GM19452 (cell line): ENCODE data around the gene CREB5.
"Not testable (repeated sequence)": the region's sequence is repeated elsewhere in the genome, so short reads cannot be mapped to it uniquely, and the experiment has no call there.

Experiments used
- ATAC-seq: cut with Tn5 transposase; IDR thresholded peaks from one replicate; pipeline ENCODE4 v1.9.1; 2021; ENCODE audit not compliant: unreplicated experiment

Gene CREB5

DNA sequence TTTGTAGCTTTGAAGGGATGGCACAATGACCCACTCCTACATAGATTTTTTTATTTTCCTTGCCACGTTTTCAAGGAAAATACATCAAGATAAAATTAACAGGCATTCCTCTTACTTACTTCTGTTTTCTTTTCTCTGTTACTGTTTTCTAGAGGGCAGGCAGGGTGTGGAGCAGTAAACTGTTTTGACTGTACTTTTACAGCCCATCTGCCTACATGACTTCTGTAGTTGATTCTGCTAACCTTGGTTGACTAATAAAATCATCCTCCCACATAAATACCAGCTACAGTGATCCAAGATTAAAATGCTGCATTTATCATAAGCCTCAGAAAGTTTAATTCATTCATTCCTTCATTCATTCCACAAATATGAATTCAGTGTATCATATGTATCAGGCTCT lies 387.3 kb downstream of the CREB5 start:
- no peak for ATAC-seq

GRCh38 chr7:28800150-28800549 lies 387.8 kb downstream of the CREB5 start:
- no peak for ATAC-seq

DNA sequence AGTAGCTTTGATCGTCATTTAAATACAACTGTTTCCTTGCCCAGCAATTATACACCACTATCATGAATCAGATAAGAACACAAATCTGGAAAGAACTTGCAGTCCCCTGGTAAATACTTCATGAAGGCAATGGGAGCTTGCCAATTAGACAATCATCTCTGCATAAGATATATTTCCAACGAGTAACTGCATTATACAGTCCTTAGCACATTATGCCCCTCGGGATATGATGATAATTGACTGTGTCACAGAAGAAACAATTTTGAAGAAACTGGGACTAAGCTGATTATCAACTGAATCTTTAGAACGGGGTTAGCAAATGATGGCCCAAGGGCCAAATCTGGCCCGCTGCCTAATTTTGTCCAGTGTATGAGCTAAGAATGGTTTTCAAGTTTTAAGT lies 390.1 kb downstream of the CREB5 start:
- ATAC-seq, result no peak

- no peak for ATAC-seq
Observed at GRCh38 chr7:28804157-28804556, 391.8 kb downstream of the CREB5 start.

DNA sequence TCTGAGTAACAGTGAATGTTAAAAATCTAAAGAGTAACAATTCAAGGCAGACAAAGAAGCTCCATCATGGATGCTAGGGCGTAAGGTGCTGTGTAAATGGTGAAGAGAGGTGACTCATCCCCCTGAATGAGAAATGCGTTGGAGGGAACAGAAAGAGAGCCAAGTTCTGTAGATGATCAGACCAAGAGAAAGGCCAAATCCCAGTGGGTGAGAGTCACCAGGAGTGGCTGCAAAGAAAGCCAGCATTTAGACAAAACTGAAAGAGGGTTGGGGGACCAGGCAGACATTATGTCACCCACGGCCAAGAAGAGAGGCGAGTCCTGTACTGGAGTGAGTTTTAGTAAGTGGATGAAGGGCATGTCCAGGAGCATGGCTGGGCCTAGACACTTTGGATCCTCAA lies 392.7 kb downstream of the CREB5 start:
- no peak for ATAC-seq

- ATAC-seq, result no peak
Observed at GRCh38 chr7:28806841-28807240, 394.5 kb downstream of the CREB5 start.

DNA sequence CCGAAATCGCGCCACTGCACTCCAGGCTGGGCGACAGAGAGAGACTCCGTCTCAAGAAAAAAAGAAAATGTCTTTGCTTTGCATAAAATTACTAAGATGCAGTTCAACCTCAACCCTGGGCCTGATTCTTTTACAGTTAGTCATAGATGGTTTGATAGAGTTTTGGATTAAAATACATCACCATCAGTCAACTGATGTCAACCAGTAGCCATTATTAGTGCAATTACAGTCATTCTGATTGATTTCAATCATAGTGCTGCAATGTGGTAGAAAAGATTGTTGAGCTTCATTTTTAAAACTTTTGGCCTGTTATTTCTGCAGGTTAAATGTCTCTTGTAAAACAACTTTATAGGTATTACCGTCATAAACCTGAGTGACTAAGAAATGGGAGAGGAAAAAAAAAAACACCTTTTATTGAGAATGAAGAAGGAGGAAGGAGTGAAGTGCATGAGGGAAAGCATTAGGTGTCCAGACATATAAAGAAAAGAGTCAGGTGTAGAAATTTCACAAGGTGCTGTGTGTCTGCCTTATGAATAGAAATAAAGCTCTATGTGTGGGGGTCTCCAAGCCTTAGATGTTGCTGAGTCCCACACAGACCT lies 395.2 kb downstream of the CREB5 start:
- no peak for ATAC-seq

- no peak for ATAC-seq
Observed at GRCh38 chr7:28808796-28809533, 396.6 kb downstream of the CREB5 start.

DNA sequence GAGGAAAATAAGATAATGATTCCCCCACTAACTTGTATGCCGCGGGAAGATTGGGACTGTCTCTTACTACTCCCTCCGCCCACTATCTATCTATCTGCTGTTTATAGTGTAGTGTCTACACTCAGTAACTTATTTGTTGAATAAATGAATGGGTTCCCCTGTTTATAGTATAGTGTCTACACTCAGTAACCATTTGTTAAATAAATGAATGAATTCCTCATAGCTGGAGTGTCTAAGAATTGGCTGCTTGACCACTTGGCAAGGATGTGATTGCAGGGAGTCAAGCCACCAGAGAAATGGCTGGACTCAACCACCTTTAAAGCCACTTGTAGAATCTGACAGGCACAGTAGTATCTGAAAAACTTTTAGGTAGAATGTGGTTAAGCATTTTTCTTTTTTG lies 398.7 kb downstream of the CREB5 start:
- no peak for ATAC-seq

- ATAC-seq, result no peak
Observed at GRCh38 chr7:28811701-28812430, 399.5 kb downstream of the CREB5 start.

GRCh38 chr7:28812616-28813015 lies 400.3 kb downstream of the CREB5 start:
- ATAC-seq, result no peak

DNA sequence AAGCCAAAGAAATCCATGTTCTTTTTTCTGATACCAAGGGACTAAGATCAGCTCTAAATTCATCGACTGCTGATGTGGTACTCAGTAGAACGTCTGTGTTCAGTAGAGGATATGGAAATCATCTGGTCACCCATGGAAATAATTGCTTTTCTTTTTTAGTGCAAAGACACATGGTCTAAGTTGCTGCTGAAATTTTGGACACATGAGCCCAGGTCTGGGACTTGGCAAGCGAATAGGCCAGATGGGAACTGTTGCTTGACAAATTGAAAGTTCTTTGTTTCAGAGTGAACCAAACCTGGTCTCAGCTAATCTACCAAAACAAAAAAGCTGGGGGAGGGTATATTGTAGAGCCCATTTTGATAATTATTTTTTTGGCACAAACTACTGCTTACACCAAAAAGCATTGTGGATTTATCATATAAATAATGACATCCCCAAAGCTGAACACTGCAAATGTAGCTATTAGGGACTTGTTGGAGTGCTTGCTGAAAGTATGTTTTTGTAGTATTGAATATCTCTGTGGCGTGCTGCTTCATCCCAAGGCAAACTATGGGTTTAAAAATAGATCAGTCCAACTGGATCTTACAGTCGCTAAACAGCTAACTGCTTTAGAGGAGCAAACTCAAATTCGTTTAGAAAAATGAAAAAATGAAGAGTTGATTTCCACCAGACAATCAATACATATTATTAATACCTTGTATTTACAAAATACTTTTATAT lies 401.1 kb downstream of the CREB5 start:
- no peak for ATAC-seq

- peak; percentile 45 for ATAC-seq
Observed at GRCh38 chr7:28815369-28815927, 403.1 kb downstream of the CREB5 start.

DNA sequence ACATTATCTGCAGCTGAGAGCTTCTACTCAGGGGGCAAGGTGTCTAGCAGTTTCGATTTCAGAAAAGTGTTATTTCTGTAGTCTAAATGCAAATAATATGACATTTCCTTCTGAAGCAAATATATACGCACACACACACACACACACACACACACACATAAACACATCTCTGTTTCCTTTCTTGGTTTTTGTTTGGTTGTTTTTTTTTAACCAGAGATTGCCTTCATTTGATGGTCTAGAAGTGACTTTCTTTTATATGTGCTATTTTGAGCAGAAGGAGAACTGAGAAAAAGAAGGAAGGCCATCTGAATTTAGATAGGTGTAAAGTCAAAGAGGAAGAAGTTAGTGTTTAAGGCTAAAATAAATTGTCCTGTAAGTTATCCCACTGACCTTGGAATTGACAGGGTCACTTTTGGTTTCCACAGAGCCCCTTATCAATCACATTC lies 403.6 kb downstream of the CREB5 start:
- ATAC-seq, result peak; percentile 72

- ATAC-seq, result no peak
Observed at GRCh38 chr7:28818996-28819395, 406.7 kb downstream of the CREB5 start.

GRCh38 chr7:28823582-28823981 lies 411.3 kb downstream of the CREB5 start:
- no peak for ATAC-seq

DNA sequence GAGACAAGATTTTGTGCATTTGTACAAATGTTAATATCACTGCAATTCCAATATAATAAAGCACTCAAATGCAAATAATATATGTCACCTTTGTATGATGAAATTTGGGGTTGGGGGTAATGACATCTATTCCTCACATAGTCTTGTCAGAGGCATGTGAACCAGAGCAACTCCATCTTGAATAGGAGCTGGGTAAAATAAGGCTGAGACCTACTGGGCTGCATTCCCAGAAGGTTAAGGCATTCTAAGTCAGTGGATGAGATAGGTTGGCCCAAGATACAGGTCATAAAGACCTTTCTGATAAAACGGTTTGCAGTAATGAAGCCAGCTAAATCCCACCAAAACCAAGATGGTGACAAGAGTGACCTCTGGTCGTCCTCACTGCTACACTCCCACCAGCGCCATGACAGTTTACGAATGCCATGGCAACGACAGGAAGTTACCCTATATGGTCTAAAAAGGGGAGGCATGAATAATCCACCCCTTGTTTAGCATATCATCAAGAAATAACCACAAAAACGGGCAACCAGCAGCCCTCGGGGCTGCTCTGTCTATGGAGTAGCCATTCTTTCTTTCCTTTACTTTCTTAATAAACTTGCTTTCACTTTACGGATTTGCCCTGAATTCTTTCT lies 413.6 kb downstream of the CREB5 start:
- not testable (repeated sequence) for ATAC-seq

DNA sequence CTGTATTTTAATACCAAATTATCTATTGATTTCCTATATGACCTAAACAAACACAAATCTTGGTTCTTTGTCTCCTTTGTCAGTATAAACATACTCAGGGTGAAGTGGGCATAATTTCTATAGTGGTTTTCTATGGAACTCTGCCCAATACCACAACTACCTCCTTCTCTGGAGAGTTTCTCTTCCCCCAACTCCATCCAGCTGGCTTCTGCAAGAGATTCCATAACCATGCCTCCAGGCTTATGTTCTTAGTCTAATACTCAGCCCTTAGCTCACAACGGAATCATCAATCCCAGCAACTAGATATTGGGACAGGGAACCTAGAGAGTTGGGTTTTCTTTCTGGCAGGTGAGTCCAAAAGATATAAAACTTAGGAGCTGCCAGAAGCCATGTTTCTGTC lies 418.5 kb downstream of the CREB5 start:
- ATAC-seq, result no peak

GRCh38 chr7:28832669-28833068 lies 420.4 kb downstream of the CREB5 start:
- ATAC-seq, result no peak

DNA sequence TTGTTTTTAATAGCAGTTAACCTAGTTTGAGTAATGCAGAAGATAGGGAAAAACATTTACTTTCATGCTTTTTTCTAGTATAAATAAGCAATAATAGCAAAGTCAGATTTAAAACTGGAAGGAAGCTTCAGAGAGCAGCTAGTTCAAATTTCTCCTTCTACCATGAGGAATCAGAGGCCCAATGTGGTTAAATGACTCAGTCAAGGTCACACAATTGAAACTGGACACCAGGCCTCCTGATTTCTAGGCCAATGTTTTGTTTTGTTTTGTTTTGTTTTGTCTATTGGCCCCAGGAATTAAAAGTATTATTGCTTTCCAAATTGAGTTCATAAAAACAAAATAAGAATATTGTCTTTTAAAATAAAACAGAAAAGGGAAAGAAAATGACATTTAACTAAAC lies 423.5 kb downstream of the CREB5 start:
- no peak for ATAC-seq

DNA sequence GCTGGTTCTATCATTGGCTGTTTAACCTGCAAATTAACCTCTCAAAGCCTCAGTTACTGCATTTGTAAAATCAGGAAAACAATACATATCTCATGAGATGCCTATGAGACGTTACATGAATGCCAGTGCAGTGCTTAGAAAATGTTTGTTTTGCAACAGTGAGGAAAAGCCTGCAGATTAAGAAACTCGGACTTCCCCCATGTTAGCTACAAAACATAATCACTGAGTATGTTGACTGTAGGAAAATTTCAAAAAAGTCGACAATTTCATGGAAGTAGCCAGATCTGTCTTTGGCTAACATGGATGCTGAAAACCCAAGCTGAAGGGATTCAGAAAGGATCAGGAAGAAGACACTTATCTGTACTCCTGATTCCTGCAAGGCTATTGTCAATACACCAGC lies 424.4 kb downstream of the CREB5 start:
- ATAC-seq, result no peak
